Erythroblast (primary cell): ENCODE results near the gene NDUFS1.
"Not testable (repeated sequence)": the region's sequence is repeated elsewhere in the genome, so short reads cannot be mapped to it uniquely, and the experiment has no call there.

Experiments
- GATA1 ChIP-seq: IDR thresholded peaks from 2 replicates; pipeline ENCODE4 v1.6.1; 2011; ENCODE audit warnings: low read depth, mild to moderate bottlenecking, control low read depth, low read length, moderate library complexity
- POLR2A ChIP-seq: IDR thresholded peaks from 2 replicates; pipeline ENCODE4 v1.6.1; 2011; ENCODE audit warnings: mild to moderate bottlenecking, low read length

GRCh38 chr2:206207316-206207715 lies 48.1 kb upstream of the NDUFS1 start:
- not testable (repeated sequence) for TF ChIP-seq POLR2A, GATA1
